IPS DF 19.7 (cell line): ENCODE measurements around the gene CAMK1.

Experiments
- DNase-seq: peaks from one replicate; pipeline ENCODE4 v3.0.0-alpha.2; 2013; ENCODE audit warnings: low read depth, low spot score

CAMK1 gene

GRCh38 chr3:9743548-9743947 is 26.2 kb downstream of the CAMK1 start:
- DNase-seq, result no peak

- DNase-seq, result no peak
Observed at GRCh38 chr3:9742560-9742959, 27.2 kb downstream of the CAMK1 start.

- no peak for DNase-seq
Observed at GRCh38 chr3:9739181-9739580, 30.6 kb downstream of the CAMK1 start.

- no peak for DNase-seq
Observed at GRCh38 chr3:9736831-9737230, 32.9 kb downstream of the CAMK1 start.

- DNase-seq, result no peak
Observed at GRCh38 chr3:9732740-9733115, 37.0 kb downstream of the CAMK1 start.

- no peak for DNase-seq
Observed at GRCh38 chr3:9732080-9732739, 37.5 kb downstream of the CAMK1 start.

GRCh38 chr3:9731206-9732079 is 38.3 kb downstream of the CAMK1 start, which contains the start of gene BRPF1:
Gene BRPF1, plus strand, starts transcription at chr3:9731735. Its CDS starts 2,406 bp downstream, at chr3:9734141.
- DNase-seq, result peak; percentile 84

- no peak for DNase-seq
Observed at GRCh38 chr3:9730657-9731205, 39.0 kb downstream of the CAMK1 start.

GRCh38 chr3:9729419-9729818 is 40.3 kb downstream of the CAMK1 start:
- DNase-seq, result no peak

- no peak for DNase-seq
Observed at GRCh38 chr3:9727743-9728142, 42.0 kb downstream of the CAMK1 start.

GRCh38 chr3:9727041-9727595 is 42.6 kb downstream of the CAMK1 start:
- no peak for DNase-seq

GRCh38 chr3:9725775-9726515 is 43.8 kb downstream of the CAMK1 start:
- no peak for DNase-seq

- DNase-seq, result no peak
Observed at GRCh38 chr3:9721700-9722060, 48.1 kb downstream of the CAMK1 start.

- DNase-seq, result no peak
Observed at GRCh38 chr3:9721015-9721699, 48.6 kb downstream of the CAMK1 start.

GRCh38 chr3:9718118-9718517 is 51.6 kb downstream of the CAMK1 start:
- DNase-seq, result no peak

GRCh38 chr3:9717563-9717962 is 52.2 kb downstream of the CAMK1 start:
- DNase-seq, result no peak

- no peak for DNase-seq
Observed at GRCh38 chr3:9716801-9717555, 52.8 kb downstream of the CAMK1 start.

- DNase-seq, result no peak
Observed at GRCh38 chr3:9715764-9716437, 53.8 kb downstream of the CAMK1 start.

- no peak for DNase-seq
Observed at GRCh38 chr3:9715136-9715535, 54.6 kb downstream of the CAMK1 start.

- no peak for DNase-seq
Observed at GRCh38 chr3:9713142-9713541, 56.6 kb downstream of the CAMK1 start.
